Neutrophil (primary cell): ENCODE data around the gene SLC39A9.
"Not testable (repeated sequence)": the region's sequence is repeated elsewhere in the genome, so short reads cannot be mapped to it uniquely, and the experiment has no call there.

Experiments
- H3K27ac ChIP-seq: fragments of 200-600 bp; sonication (generic); 2 replicates; pipeline ENCODE4 v1.5.1; 2016; ENCODE audit warnings: mild to moderate bottlenecking, moderate library complexity
- H3K27me3 ChIP-seq: fragments of 200-600 bp; sonication (generic); 2 replicates; pipeline ENCODE4 v1.6.0; 2016; ENCODE audit warnings: mild to moderate bottlenecking
- H3K36me3 ChIP-seq: fragments of 200-600 bp; sonication (generic); 2 replicates; pipeline ENCODE4 v1.5.1; 2017
- H3K4me1 ChIP-seq, 2 experiments: fragments of 200-600 bp in 1 of 2; sonication (generic) in 1 of 2; 1 replicate in 1 of 2; 2 replicates in 1 of 2; pipeline versions ENCODE4 v1.5.1 to v1.6.1; 2013 to 2016; ENCODE audit warnings: low read depth in 1 of 2, low read length in 1 of 2, mild to moderate bottlenecking in 1 of 2, moderate library complexity in 1 of 2; ENCODE audit not compliant: control insufficient read depth in 1 of 2, insufficient read depth in 1 of 2
- H3K4me3 ChIP-seq, 2 experiments: fragments of 200-600 bp in 1 of 2; sonication (generic) in 1 of 2; 1 replicate in 1 of 2; 2 replicates in 1 of 2; pipeline ENCODE4 v1.5.1; 2013 to 2016; ENCODE audit warnings: low read depth in 1 of 2, low read length in 1 of 2, mild to moderate bottlenecking in 1 of 2, moderate library complexity in 1 of 2
- H3K9me3 ChIP-seq: fragments of 200-600 bp; sonication (generic); 2 replicates; pipeline ENCODE4 v1.5.1; 2016
- TF ChIP-seq, protein P1 (sequence below): fragments of 200-600 bp; sonication (generic); IDR thresholded peaks from 2 replicates; pipeline ENCODE4 v1.5.1; 2016; ENCODE audit warnings: antibody characterized with exemption

Gene SLC39A9

DNA sequence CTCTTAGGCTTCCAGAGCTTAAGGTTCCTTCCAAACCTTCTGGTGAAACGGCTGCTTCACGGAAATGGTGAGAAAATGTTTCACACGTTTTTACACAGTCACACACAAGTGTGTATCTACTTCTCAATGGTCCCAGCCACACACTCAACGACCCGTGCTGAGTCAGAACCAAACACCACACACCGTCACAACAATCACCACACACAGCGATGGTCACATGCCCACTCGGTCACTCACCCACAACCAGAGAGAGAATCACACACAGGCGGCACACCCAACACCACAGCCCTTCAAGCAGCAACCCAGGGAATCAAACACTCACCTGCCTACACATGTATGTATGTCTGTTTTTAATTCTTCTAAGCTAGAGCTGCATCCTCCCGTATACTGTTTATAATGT is 73.4 kb downstream of the SLC39A9 start:
- Histone ChIP-seq H3K36me3 (no peaks in the 10 kb centered on the region), H3K4me3 (no peak overlapping the region), H3K9me3 (no peaks in the 10 kb centered on the region), H3K27ac (no peak overlapping the region), H3K4me1 (peaks cover 15 to 21% of the 10 kb centered on the region in 2 experiments), H3K27me3 (peaks cover 20% of the 10 kb centered on the region)
- TF ChIP-seq, protein P1, sequence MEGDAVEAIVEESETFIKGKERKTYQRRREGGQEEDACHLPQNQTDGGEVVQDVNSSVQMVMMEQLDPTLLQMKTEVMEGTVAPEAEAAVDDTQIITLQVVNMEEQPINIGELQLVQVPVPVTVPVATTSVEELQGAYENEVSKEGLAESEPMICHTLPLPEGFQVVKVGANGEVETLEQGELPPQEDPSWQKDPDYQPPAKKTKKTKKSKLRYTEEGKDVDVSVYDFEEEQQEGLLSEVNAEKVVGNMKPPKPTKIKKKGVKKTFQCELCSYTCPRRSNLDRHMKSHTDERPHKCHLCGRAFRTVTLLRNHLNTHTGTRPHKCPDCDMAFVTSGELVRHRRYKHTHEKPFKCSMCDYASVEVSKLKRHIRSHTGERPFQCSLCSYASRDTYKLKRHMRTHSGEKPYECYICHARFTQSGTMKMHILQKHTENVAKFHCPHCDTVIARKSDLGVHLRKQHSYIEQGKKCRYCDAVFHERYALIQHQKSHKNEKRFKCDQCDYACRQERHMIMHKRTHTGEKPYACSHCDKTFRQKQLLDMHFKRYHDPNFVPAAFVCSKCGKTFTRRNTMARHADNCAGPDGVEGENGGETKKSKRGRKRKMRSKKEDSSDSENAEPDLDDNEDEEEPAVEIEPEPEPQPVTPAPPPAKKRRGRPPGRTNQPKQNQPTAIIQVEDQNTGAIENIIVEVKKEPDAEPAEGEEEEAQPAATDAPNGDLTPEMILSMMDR: no peak

DNA sequence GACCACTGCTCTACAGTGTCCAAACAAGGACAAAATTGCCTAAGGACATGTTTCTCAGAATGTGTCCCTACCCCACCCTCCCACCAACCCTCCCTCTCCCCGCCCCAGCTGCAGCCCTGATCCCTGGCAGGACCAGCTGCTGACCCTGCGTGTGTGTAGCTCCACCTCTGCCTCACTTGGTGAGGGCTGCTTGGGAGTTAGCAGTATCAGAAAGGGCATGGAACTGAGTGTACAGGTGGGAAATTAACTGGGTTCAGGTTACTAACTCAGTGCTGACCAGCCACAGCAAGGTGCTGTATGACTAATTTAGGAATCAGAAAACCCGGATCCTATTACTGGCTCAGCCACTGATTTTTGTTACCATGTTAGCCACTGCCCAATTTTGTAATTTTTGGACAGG is 74.8 kb downstream of the SLC39A9 start:
- Histone ChIP-seq H3K27ac (no peak overlapping the region), H3K27me3 (peaks cover 20% of the 10 kb centered on the region), H3K36me3 (no peaks in the 10 kb centered on the region), H3K9me3 (no peaks in the 10 kb centered on the region), H3K4me3 (no peak overlapping the region), H3K4me1 (peaks cover 14 to 15% of the 10 kb centered on the region in 2 experiments)
- TF ChIP-seq, protein P1: no peak

DNA sequence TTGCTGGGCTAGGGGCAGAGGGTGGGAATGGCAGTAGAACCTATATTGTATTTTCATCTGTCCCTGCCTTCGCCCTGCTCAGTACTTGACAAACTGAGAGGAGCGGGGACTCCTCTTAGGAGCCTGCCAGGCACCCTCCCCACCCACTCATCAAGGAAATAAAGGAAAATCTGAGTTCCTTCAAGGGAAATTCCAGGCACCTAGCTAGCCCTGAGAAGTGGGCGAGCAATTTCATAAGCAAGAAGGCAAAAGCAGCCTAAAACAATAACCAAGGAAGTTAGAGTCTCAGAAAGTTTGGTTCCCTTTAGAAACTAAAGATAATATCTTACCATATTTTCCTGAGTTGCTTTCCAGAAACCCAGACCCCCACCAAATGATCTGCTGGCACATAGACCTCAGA is 75.5 kb downstream of the SLC39A9 start:
- Histone ChIP-seq H3K27ac (no peak overlapping the region), H3K4me1 (peaks cover 7 to 8% of the 10 kb centered on the region in 2 experiments), H3K27me3 (peaks cover 20% of the 10 kb centered on the region), H3K9me3 (no peaks in the 10 kb centered on the region), H3K4me3 (no peak overlapping the region), H3K36me3 (no peaks in the 10 kb centered on the region)
- TF ChIP-seq, protein P1: no peak

DNA sequence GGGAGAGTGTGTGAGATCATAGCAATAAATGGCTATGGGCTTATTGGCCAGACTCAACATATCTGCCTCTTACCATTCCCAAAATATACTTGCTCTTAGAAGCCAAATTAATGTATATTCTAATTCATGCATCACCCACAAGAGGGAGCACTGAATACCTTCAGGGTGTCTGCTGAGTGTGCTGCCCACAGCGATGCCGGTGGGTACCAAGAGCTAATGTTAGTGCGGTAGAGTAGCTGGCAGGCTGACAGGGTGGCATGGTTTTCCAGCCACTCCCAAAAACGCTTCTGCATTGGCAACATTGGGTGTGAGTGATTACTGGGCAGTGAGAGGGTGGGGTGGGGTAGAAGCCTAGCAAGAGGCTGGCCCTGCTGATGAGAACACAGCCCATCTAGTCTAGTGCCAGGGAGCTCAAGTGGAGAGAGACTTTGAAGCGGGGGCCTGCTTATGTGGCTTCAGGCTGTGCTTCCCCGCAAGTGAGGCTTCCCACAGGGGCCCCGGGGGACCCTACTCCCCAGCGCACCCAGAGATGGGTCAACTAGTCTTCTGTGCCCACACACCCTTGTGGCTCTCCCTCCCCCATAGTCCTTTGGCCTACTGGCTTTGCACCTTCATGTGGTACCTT is 76.8 kb downstream of the SLC39A9 start:
- TF ChIP-seq, protein P1: no peak
- Histone ChIP-seq H3K4me3 (no peak overlapping the region), H3K36me3 (no peaks in the 10 kb centered on the region), H3K4me1 (no peaks in the 10 kb centered on the region), H3K9me3 (no peaks in the 10 kb centered on the region), H3K27ac (no peak overlapping the region), H3K27me3 (peaks cover 26% of the 10 kb centered on the region)

DNA sequence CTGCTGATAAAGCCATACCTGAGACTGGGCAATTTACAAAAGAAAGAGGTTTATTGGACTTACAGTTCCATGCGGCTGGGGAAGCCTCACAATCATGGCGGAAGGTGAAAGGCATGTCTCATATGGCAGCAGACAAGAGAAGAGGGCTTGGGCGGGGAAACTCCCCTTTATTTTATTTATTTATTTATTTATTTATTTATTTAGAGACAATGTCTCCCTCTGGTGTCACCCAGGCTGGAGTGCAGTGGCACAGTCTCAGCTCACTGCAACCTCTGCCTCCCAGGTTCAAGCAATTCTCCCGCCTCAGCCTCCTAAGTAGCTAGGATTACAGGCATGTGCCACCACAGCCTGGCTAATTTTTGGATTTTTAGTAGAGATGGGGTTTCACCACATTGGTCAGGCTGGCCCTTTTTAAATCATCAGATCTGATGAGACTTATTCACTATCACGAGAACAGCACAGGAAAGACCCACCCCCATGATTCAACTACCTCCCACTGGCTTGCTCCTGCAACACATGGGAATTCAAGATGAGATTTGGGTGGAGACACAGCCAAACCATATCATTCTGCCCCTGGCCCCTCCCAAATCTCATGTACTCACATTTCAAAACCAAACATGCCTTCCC is 78.4 kb downstream of the SLC39A9 start:
- H3K27ac ChIP-seq, H3K9me3 ChIP-seq, H3K4me3 ChIP-seq, H3K4me1 ChIP-seq, H3K36me3 ChIP-seq: not testable (repeated sequence)
- H3K27me3 ChIP-seq: peaks cover 43% of the 10 kb centered on the region

DNA sequence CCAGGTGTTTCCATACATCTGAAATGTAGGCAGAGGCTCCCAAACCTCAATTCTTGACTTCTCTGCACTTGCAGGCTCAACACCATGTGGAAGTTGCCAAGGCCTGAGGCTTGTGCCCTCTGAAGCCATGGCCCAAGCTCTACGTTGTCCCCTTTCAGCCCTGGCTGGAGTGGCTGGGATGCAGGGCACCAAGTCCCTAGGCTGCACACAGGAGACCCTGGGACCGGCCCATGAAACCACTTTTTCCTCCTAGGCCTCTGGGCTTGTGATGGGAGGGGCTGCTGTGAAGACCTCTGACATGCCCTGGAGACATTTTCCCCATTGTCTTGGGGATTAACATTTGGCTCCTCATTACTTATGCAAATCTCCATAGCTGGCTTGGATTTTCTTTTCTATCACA is 79.6 kb downstream of the SLC39A9 start:
- not testable (repeated sequence) for H3K36me3 ChIP-seq, H3K9me3 ChIP-seq, H3K27ac ChIP-seq, H3K4me1 ChIP-seq, H3K4me3 ChIP-seq
- H3K27me3 ChIP-seq: peaks cover 53% of the 10 kb centered on the region
